K562 (cell line): ENCODE results near the gene PLA2G2C. TPM values are rescaled to one million over a fixed set of nuclear protein-coding genes. Genes with fewer than 3 reads are reported as not detected.
A peak's percentile ranks its signal among the peaks of the same experiment; 100 is the strongest.

ENCODE experiments used
- GATA2 ChIP-seq: sonication (generic); formaldehyde crosslinking; IDR thresholded peaks from 2 replicates; pipeline ENCODE4 v1.4.0; 2020; ENCODE audit warnings: mild to moderate bottlenecking, missing genetic modification reagents
- HIVEP1 ChIP-seq: fragments of 250-450 bp; sonication (Bioruptor Pico); IDR thresholded peaks from 2 replicates; pipeline ENCODE4 v1.4.0; 2020; ENCODE audit warnings: mild to moderate bottlenecking
- NR2C2 ChIP-seq, 2 experiments: fragments of 200-800 bp in 1 of 2; sonication (Bioruptor generic) in 1 of 2; sonication (generic) in 1 of 2; formaldehyde crosslinking in 1 of 2; IDR thresholded peaks; 2 replicates each; pipeline versions ENCODE4 v1.6.1 to v1.8.0; 2016 to 2022; ENCODE audit warnings: mild to moderate bottlenecking in 1 of 2, missing compliant biosample characterization in 1 of 2, missing genetic modification characterization in 1 of 2, missing genetic modification reagents in 1 of 2
- RCOR1 ChIP-seq, 2 experiments: IDR thresholded peaks; 2 replicates each; pipeline ENCODE4 v1.6.1; 2012; ENCODE audit warnings: low read depth in 2 of 2, low read length in 2 of 2, borderline replicate concordance in 1 of 2, improper control_type of control experiment in 1 of 2
- RNF2 ChIP-seq: sonication (generic); IDR thresholded peaks from 2 replicates; pipeline ENCODE4 v1.6.1; 2016
- RREB1 ChIP-seq: fragments of 250-450 bp; sonication (Bioruptor Pico); IDR thresholded peaks from 2 replicates; pipeline ENCODE4 v1.4.0; 2020
- SOX6 ChIP-seq: fragments of 450-650 bp; IDR thresholded peaks from 2 replicates; pipeline ENCODE4 v1.6.1; 2014; ENCODE audit warnings: mild to moderate bottlenecking
- TEAD1 ChIP-seq, 2 experiments: fragments of 450-650 bp in 1 of 2; sonication (generic) in 1 of 2; formaldehyde crosslinking; IDR thresholded peaks; 2 replicates each; pipeline versions ENCODE4 v1.4.0 to v1.8.0; 2020 to 2022; ENCODE audit warnings: mild to moderate bottlenecking in 2 of 2, missing genetic modification reagents in 1 of 2
- ZNF184 ChIP-seq: sonication (generic); formaldehyde crosslinking; IDR thresholded peaks from 2 replicates; pipeline ENCODE4 v1.5.0; 2020; ENCODE audit warnings: missing genetic modification reagents
- ZNF354B ChIP-seq: fragments of 250-450 bp; sonication (Bioruptor Pico); IDR thresholded peaks from 2 replicates; pipeline ENCODE4 v1.4.0; 2020
- ZNF830 ChIP-seq: fragments of 250-450 bp; sonication (Bioruptor Pico); IDR thresholded peaks from 2 replicates; pipeline ENCODE4 v1.5.0; 2021; ENCODE audit warnings: mild to moderate bottlenecking
- polyA plus RNA-seq, 8 experiments: library from polyadenylated mRNA; depleted of rRNA in 4 of 8; stranded (reverse) in 5 of 8; unstranded in 3 of 8; fragments of >200 nt; fragmentation: Nextera tagmentation in 2 of 8; fragmentation: Illumina TruSeq in 1 of 8; extraction: Ambion mirVana in 2 of 8; extraction: Trizol in 1 of 8; gene quantifications; 2 replicates each; pipeline versions ENCODE4 v1.2.1 to v1.2.3, GENCODE V29; 2011 to 2014; ENCODE audit warnings: inconsistent platforms in 1 of 8, missing spikeins in 1 of 8
- total RNA-seq, 7 experiments: library from RNA; depleted of rRNA in 6 of 7; stranded (reverse); fragments of >200 nt in 6 of 7; fragmentation: Illumina TruSeq in 2 of 7; extraction: Trizol in 2 of 7; gene quantifications; 2 replicates each; pipeline versions ENCODE4 v1.2.1 to v1.2.3, GENCODE V29; 2011 to 2021; ENCODE audit warnings: low replicate concordance in 1 of 7
- TF ChIP-seq, protein P1 (sequence below): sonication (generic); formaldehyde crosslinking; IDR thresholded peaks from 2 replicates; pipeline ENCODE4 v1.8.0; 2022; ENCODE audit warnings: missing genetic modification reagents, mild to moderate bottlenecking, moderate library complexity, borderline replicate concordance
- TF ChIP-seq, protein P2 (sequence below): fragments of 250-450 bp; sonication (Bioruptor Pico); IDR thresholded peaks from 2 replicates; pipeline ENCODE4 v1.4.0; 2020; ENCODE audit warnings: mild to moderate bottlenecking, moderate library complexity
- TF ChIP-seq, protein P3 (sequence below): fragments of 250-450 bp; sonication (Bioruptor Pico); IDR thresholded peaks from 2 replicates; pipeline ENCODE4 v1.5.0; 2021

Gene PLA2G2C
- total and polyA plus RNA-seq, 9 of the 15 experiments (the other 6 are each of a cell fraction or from before 2014, with no cell fraction given): 0.14 to 0.49 (median 0.21) TPM

DNA sequence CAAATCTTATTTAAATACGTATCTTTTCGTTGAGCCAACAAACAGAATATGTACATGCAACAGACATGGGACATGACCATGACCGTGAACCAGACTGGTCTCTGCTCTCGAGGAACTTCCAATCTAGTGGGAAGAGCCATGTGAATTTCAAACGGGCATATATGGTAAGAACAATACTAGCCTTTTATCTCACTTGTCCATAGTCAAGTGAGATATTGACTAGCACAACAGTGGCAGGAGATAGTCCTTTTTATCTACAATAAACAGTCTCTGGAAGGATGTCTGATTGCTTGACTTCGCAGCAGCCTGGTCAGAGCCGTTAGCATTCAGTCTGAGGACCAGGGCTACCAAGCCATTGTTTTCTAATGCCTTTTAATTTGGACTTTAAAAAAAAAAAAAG lies 12.6 kb upstream of the PLA2G2C start (continued):
- TF ChIP-seq RREB1: no peak
- no peak for TF ChIP-seq ZNF830 (CRISPR knock-in tag)
- peak; percentile 100 for TF ChIP-seq SOX6
- TF ChIP-seq TEAD1 (CRISPR knock-in tag; IDR thresholded peaks at IDR 0.05): peak in 1 of 2 experiments; percentile 54; a peak in 1 of 4 replicates
- TF ChIP-seq, protein P1, sequence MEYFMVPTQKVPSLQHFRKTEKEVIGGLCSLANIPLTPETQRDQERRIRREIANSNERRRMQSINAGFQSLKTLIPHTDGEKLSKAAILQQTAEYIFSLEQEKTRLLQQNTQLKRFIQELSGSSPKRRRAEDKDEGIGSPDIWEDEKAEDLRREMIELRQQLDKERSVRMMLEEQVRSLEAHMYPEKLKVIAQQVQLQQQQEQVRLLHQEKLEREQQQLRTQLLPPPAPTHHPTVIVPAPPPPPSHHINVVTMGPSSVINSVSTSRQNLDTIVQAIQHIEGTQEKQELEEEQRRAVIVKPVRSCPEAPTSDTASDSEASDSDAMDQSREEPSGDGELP (CRISPR knock-in tag): no peak
- TF ChIP-seq HIVEP1 (CRISPR knock-in tag): no peak
- TF ChIP-seq RCOR1 (IDR thresholded peaks at IDR 0.05; ENCODE audit: borderline replicate concordance in 1 of 2, low read depth in 2 of 2, low read length in 2 of 2): peak; percentile 84 to 97; a peak in 3 of 4 replicates
- TF ChIP-seq NR2C2 (CRISPR knock-in tag; IDR thresholded peaks at IDR 0.05): no peak
- TF ChIP-seq NR2C2 (tag; IDR thresholded peaks at IDR 0.05): no peak
- no peak for TF ChIP-seq ZNF354B
- TF ChIP-seq, protein P2, sequence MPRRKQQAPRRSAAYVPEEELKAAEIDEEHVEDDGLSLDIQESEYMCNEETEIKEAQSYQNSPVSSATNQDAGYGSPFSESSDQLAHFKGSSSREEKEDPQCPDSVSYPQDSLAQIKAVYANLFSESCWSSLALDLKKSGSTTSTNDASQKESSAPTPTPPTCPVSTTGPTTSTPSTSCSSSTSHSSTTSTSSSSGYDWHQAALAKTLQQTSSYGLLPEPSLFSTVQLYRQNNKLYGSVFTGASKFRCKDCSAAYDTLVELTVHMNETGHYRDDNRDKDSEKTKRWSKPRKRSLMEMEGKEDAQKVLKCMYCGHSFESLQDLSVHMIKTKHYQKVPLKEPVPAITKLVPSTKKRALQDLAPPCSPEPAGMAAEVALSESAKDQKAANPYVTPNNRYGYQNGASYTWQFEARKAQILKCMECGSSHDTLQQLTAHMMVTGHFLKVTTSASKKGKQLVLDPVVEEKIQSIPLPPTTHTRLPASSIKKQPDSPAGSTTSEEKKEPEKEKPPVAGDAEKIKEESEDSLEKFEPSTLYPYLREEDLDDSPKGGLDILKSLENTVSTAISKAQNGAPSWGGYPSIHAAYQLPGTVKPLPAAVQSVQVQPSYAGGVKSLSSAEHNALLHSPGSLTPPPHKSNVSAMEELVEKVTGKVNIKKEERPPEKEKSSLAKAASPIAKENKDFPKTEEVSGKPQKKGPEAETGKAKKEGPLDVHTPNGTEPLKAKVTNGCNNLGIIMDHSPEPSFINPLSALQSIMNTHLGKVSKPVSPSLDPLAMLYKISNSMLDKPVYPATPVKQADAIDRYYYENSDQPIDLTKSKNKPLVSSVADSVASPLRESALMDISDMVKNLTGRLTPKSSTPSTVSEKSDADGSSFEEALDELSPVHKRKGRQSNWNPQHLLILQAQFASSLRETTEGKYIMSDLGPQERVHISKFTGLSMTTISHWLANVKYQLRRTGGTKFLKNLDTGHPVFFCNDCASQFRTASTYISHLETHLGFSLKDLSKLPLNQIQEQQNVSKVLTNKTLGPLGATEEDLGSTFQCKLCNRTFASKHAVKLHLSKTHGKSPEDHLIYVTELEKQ (CRISPR knock-in tag): no peak
- TF ChIP-seq RNF2: peak; percentile 60; the same call in 1 of the 2 replicates
- TF ChIP-seq, protein P3, sequence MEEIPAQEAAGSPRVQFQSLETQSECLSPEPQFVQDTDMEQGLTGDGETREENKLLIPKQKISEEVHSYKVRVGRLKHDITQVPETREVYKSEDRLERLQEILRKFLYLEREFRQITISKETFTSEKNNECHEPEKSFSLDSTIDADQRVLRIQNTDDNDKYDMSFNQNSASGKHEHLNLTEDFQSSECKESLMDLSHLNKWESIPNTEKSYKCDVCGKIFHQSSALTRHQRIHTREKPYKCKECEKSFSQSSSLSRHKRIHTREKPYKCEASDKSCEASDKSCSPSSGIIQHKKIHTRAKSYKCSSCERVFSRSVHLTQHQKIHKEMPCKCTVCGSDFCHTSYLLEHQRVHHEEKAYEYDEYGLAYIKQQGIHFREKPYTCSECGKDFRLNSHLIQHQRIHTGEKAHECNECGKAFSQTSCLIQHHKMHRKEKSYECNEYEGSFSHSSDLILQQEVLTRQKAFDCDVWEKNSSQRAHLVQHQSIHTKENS (CRISPR knock-in tag): no peak
- TF ChIP-seq GATA2: peak; percentile 84
- TF ChIP-seq ZNF184 (CRISPR knock-in tag): no peak
